GM12878 (cell line): ENCODE data around the gene ZNF581. TPM values are rescaled to one million over a fixed set of nuclear protein-coding genes. Genes with fewer than 3 reads are reported as not detected.

Source experiments
- ATAC-seq: fragments of 200-7000 bp; cut with Tn5 transposase; 3 replicates; pipeline ENCODE4 v1.9.1; 2020; ENCODE audit warnings: mild to moderate bottlenecking, moderate library complexity
- BruUV-seq: library from RNA; stranded (reverse); fragments of 400-500 nt; replicated peaks from 2 replicates; lab custom pipeline; 2021; lab: Mats Ljungman, UMichigan
- CTCF ChIA-PET: fragments of 300-600 bp; sonication (Branson Sonifier 250); formaldehyde crosslinking; extraction: SDS; loops from one replicate; lab custom pipeline; 2021; ENCODE audit warnings: inconsistent platforms; lab: Yijun Ruan, JAX
- POLR2A ChIA-PET: fragments of 350-600 bp; formaldehyde crosslinking; extraction: SDS; loops from one replicate; lab custom pipeline; 2021; ENCODE audit warnings: inconsistent platforms; lab: Charles Lee
- RAD21 ChIA-PET: fragments of 300-600 bp; sonication (Branson Sonifier 250); formaldehyde crosslinking; loops from one replicate; lab custom pipeline; 2023; ENCODE audit warnings: antibody characterized with exemption; ENCODE audit not compliant: unreplicated experiment; lab: Charles Lee
- SMC1A ChIA-PET: fragments of 300-600 bp; sonication (Branson Sonifier 250); formaldehyde crosslinking; loops from one replicate; lab custom pipeline; 2023; ENCODE audit not compliant: unreplicated experiment, uncharacterized antibody; lab: Charles Lee
- DNase-seq: peaks from one replicate; pipeline ENCODE4 v3.0.0-alpha.2; 2011; ENCODE audit warnings: low read depth, low spot score
- FAIRE-seq: peaks from 3 replicates; lab custom pipeline; 2011; peaks lifted over from hg19 to GRCh38; lab: Jason Lieb, UNC
- H2AFZ ChIP-seq: 2 replicates; pipeline ENCODE4 v1.6.0; 2011; ENCODE audit warnings: low read depth, low read length, control low read depth; ENCODE audit not compliant: control insufficient read depth
- H3K27ac ChIP-seq: 2 replicates; pipeline ENCODE4 v1.5.1; 2011; ENCODE audit warnings: control low read depth; ENCODE audit not compliant: control insufficient read depth, insufficient read depth
- H3K27me3 ChIP-seq, 2 experiments: replicated peaks in 1 of 2; 2 replicates each; pipeline versions ENCODE4 v1.6.0 to v1.6.1; 2011; ENCODE audit warnings: low read length in 1 of 2; ENCODE audit not compliant: control insufficient read depth in 2 of 2, insufficient read depth in 2 of 2
- H3K36me3 ChIP-seq, 2 experiments: 2 replicates each; pipeline ENCODE4 v1.5.1; 2011; ENCODE audit warnings: low read length in 1 of 2; ENCODE audit not compliant: control insufficient read depth in 2 of 2, insufficient read depth in 2 of 2
- H3K4me1 ChIP-seq: 2 replicates; pipeline ENCODE4 v1.6.1; 2011; ENCODE audit warnings: mild to moderate bottlenecking, low read length, moderate library complexity, mixed read lengths; ENCODE audit not compliant: control insufficient read depth, insufficient read depth
- H3K4me2 ChIP-seq: 2 replicates; pipeline ENCODE4 v1.6.0; 2011; ENCODE audit warnings: control low read depth; ENCODE audit not compliant: control insufficient read depth, insufficient read depth
- H3K4me3 ChIP-seq: fragments of 200-600 bp; sonication (generic); 2 replicates; pipeline ENCODE4 v1.5.1; 2016
- H3K79me2 ChIP-seq: 2 replicates; pipeline ENCODE4 v1.6.0; 2011; ENCODE audit warnings: low read length; ENCODE audit not compliant: control insufficient read depth, insufficient read depth
- H3K9ac ChIP-seq: 2 replicates; pipeline ENCODE4 v1.8.0; 2011; ENCODE audit warnings: low read length, control low read depth, mixed read lengths; ENCODE audit not compliant: control insufficient read depth, insufficient read depth
- H3K9me3 ChIP-seq: replicated peaks from 3 replicates; pipeline ENCODE4 v1.5.1; 2011; ENCODE audit warnings: mild to moderate bottlenecking, low read length; ENCODE audit not compliant: control insufficient read depth, insufficient read depth
- H4K20me1 ChIP-seq: 2 replicates; pipeline ENCODE4 v1.6.0; 2011; ENCODE audit not compliant: control insufficient read depth, insufficient read depth
- MLLT1 ChIP-seq: fragments of 450-650 bp; IDR thresholded peaks from 2 replicates; pipeline ENCODE4 v1.6.1; 2016; ENCODE audit warnings: mild to moderate bottlenecking
- TCF12 ChIP-seq: IDR thresholded peaks from 2 replicates; pipeline ENCODE4 v1.6.1; 2011; ENCODE audit warnings: low read depth, mild to moderate bottlenecking, low read length
- ZBTB33 ChIP-seq: fragments of 450-650 bp; IDR thresholded peaks from 2 replicates; pipeline ENCODE4 v1.6.1; 2017; ENCODE audit warnings: mild to moderate bottlenecking
- ZNF24 ChIP-seq: fragments of 450-650 bp; IDR thresholded peaks from 2 replicates; pipeline ENCODE4 v1.6.1; 2017; ENCODE audit warnings: antibody characterized with exemption, mild to moderate bottlenecking
- ZNF592 ChIP-seq: fragments of 450-650 bp; IDR thresholded peaks from 2 replicates; pipeline ENCODE4 v1.6.1; 2017; ENCODE audit warnings: mild to moderate bottlenecking, moderate library complexity
- WGBS: methylation state at CpG from one replicate; pipeline ENCODE4 v1.1.6; 2016; ENCODE audit warnings: low lambda C conversion rate; ENCODE audit not compliant: insufficient replicate concordance, insufficient coverage; ENCODE audit errors: missing lambda C conversion rate; 5-methylcytosine and 5-hydroxymethylcytosine counted together
- in situ Hi-C: fragments of 300-500 bp; cut with MboI; formaldehyde crosslinking; loops from 9 replicates; pipeline ENCODE4 v1.14.3; 2018; ENCODE audit warnings: mixed read lengths
- intact Hi-C: fragments of 100-400 bp; cut with micrococcal nuclease; formaldehyde crosslinking; loops from one replicate; pipeline ENCODE4 v1.14.2; 2022; ENCODE audit not compliant: unreplicated experiment
- polyA plus RNA-seq, 11 experiments: library from polyadenylated mRNA; depleted of rRNA in 4 of 11; unstranded in 6 of 11; stranded (reverse) in 5 of 11; fragments of >200 nt; fragmentation: Nextera tagmentation in 4 of 11; fragmentation: Illumina TruSeq in 1 of 11; extraction: Ambion mirVana in 4 of 11; extraction: Trizol in 1 of 11; gene quantifications; 1 replicate in 1 of 11; 2 replicates in 10 of 11; pipeline versions ENCODE4 v1.2.1 to v1.2.3, GENCODE V29; 2011 to 2016; ENCODE audit warnings: inconsistent platforms in 2 of 11, missing spikeins in 2 of 11, low read depth in 1 of 11
- total RNA-seq, 4 experiments: library from RNA; depleted of rRNA in 3 of 4; stranded (reverse); fragments of >200 nt in 3 of 4; fragmentation: Illumina TruSeq in 1 of 4; extraction: Trizol in 1 of 4; gene quantifications; 2 replicates each; pipeline versions ENCODE4 v1.2.1 to v1.2.3, GENCODE V29; 2013 to 2021
- TF ChIP-seq, protein P1 (sequence below): fragments of 450-650 bp; IDR thresholded peaks from 2 replicates; pipeline ENCODE4 v1.6.1; 2017; ENCODE audit warnings: mild to moderate bottlenecking, moderate library complexity
- TF ChIP-seq, protein P2 (sequence below): fragments of 450-650 bp; formaldehyde crosslinking; IDR thresholded peaks from 2 replicates; pipeline ENCODE4 v1.4.0; 2022; ENCODE audit warnings: mild to moderate bottlenecking, moderate library complexity

Gene ZNF581
- total and polyA plus RNA-seq, 10 of the 15 experiments (the other 5 are each of a cell fraction or from before 2014, with no cell fraction given): 4.7 to 45.4 (median 22.2) TPM

DNA sequence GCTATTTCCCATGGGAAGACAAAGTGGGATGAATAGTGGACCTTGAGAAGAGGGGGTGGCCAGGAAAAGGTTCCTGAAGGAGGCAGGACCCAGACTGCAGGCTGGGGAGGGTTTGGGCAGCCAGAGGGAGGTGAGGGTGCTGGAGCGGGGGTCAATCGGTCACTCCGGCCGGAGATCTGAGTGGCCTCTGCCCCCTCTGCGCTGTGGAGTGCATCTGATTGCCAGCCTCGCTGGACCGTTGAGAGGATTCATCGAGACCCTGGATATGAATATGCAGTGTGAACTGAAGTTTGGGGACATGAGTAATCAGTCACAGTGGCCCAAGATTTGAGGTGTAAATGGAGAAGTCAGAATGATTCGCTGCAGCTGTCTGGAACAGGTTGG lies 8.1 kb upstream of the ZNF581 start:
- Histone ChIP-seq H3K79me2 (peaks cover 43% of the 10 kb centered on the region), H3K4me3 (peak overlapping the region; percentile 92), H4K20me1 (no peaks in the 10 kb centered on the region), H3K27me3 (no peaks in the 10 kb centered on the region), H3K4me2 (peak overlapping the region; percentile 91), H3K36me3 (no peaks in the 10 kb centered on the region), H3K9me3 (no peaks in the 10 kb centered on the region), H3K4me1 (peaks cover 36% of the 10 kb centered on the region), H3K9ac (peak overlapping the region; percentile 100), H2AFZ (no peak overlapping the region; the same call in 1 of the 2 replicates), H3K27ac (peak overlapping the region; percentile 99)
- no TSS peak for BruUV-seq
- no peak for ATAC-seq
- POLR2A ChIA-PET: interaction anchor here (0.6 to 4.5 kb wide), 3 partner anchors 8 to 19 kb away, joined by 3 to 28 read pairs (median 12); partner anchors contain the start of genes CCDC106 and U2AF2
- intact Hi-C loops: loop anchor here (10.0 kb wide), 1 partner anchor 439 kb away; no protein-coding TSS in a partner anchor
- in situ Hi-C loops: no loop called here
- RAD21 ChIA-PET: interaction anchor here (4.6 to 4.9 kb wide), 2 partner anchors 13 to 19 kb away, joined by 34 to 36 read pairs; partner anchors contain the start of genes CCDC106 and U2AF2
- CTCF ChIA-PET: interaction anchor here (0.7 to 7.7 kb wide), 5 partner anchors 12 to 131 kb away, joined by 3 to 65 read pairs (median 16); partner anchors contain the start of genes CCDC106 and ZNF865
- SMC1A ChIA-PET: interaction anchor here (2.3 to 3.5 kb wide), 4 partner anchors 12 to 19 kb away, joined by 10 to 28 read pairs (median 18); partner anchors contain the start of genes CCDC106 and U2AF2
- no peak for DNase-seq
- FAIRE-seq: no peak
- WGBS: 1% methylated on average over 9 of the region's 9 CpGs
- TF ChIP-seq, protein P1, sequence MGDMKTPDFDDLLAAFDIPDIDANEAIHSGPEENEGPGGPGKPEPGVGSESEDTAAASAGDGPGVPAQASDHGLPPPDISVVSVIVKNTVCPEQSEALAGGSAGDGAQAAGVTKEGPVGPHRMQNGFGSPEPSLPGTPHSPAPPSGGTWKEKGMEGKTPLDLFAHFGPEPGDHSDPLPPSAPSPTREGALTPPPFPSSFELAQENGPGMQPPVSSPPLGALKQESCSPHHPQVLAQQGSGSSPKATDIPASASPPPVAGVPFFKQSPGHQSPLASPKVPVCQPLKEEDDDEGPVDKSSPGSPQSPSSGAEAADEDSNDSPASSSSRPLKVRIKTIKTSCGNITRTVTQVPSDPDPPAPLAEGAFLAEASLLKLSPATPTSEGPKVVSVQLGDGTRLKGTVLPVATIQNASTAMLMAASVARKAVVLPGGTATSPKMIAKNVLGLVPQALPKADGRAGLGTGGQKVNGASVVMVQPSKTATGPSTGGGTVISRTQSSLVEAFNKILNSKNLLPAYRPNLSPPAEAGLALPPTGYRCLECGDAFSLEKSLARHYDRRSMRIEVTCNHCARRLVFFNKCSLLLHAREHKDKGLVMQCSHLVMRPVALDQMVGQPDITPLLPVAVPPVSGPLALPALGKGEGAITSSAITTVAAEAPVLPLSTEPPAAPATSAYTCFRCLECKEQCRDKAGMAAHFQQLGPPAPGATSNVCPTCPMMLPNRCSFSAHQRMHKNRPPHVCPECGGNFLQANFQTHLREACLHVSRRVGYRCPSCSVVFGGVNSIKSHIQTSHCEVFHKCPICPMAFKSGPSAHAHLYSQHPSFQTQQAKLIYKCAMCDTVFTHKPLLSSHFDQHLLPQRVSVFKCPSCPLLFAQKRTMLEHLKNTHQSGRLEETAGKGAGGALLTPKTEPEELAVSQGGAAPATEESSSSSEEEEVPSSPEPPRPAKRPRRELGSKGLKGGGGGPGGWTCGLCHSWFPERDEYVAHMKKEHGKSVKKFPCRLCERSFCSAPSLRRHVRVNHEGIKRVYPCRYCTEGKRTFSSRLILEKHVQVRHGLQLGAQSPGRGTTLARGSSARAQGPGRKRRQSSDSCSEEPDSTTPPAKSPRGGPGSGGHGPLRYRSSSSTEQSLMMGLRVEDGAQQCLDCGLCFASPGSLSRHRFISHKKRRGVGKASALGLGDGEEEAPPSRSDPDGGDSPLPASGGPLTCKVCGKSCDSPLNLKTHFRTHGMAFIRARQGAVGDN: no peak
- no peak for TF ChIP-seq ZNF592
- no peak for TF ChIP-seq MLLT1
- TF ChIP-seq, protein P2, sequence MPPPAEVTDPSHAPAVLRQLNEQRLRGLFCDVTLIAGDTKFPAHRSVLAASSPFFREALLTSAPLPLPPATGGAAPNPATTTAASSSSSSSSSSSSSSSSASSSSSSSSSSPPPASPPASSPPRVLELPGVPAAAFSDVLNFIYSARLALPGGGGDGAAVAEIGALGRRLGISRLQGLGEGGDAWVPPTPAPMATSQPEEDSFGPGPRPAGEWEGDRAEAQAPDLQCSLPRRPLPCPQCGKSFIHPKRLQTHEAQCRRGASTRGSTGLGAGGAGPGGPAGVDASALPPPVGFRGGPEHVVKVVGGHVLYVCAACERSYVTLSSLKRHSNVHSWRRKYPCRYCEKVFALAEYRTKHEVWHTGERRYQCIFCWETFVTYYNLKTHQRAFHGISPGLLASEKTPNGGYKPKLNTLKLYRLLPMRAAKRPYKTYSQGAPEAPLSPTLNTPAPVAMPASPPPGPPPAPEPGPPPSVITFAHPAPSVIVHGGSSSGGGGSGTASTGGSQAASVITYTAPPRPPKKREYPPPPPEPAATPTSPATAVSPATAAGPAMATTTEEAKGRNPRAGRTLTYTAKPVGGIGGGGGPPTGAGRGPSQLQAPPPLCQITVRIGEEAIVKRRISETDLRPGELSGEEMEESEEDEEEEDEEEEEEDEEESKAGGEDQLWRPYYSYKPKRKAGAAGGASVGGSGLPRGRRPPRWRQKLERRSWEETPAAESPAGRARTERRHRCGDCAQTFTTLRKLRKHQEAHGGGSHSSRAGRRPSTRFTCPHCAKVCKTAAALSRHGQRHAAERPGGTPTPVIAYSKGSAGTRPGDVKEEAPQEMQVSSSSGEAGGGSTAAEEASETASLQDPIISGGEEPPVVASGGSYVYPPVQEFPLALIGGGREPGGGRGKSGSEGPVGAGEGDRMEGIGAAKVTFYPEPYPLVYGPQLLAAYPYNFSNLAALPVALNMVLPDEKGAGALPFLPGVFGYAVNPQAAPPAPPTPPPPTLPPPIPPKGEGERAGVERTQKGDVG (CRISPR knock-in tag): 0 out of 2 replicates have a peak, but pooled peaks have one; percentile 26
- TF ChIP-seq ZNF24: no peak
- no peak for TF ChIP-seq ZBTB33
- no peak for TF ChIP-seq TCF12
